OCI-LY3 (cell line): ENCODE measurements around the gene ANKS1B.

Experiments
- CTCF ChIP-seq: fragments of 200-600, 300-600 bp; sonication (generic); IDR thresholded peaks from 2 replicates; pipeline ENCODE4 v1.5.1; 2014; ENCODE audit warnings: antibody characterized with exemption, low read length, low read depth
- EZH2phosphoT487 ChIP-seq: fragments of 200-600 bp; shearing (Covaris generic); IDR thresholded peaks from 2 replicates; pipeline ENCODE4 v1.6.1; 2018; ENCODE audit warnings: antibody characterized with exemption, mixed run types, low read depth

GRCh38 chr12:99745121-99745520 lies 239.6 kb downstream of the ANKS1B start:
- TF ChIP-seq CTCF (no peak), EZH2phosphoT487 (no peak)
